ENCODE data around the gene RBM19.
"Not testable (repeated sequence)": the region's sequence is repeated elsewhere in the genome, so short reads cannot be mapped to it uniquely, and the experiment has no call there.

RBM19 gene
- 66.4 to 97.3 reads per million in 2 donors for total RNA-seq

- peak; percentile 90 for DNase-seq
These were observed at the start of gene RBM19 for GRCh38 chr12:113965951-113966797. TSS of gene RBM19 (minus strand) at chr12:113966325. CDS start at chr12:113966227, 98 bp downstream.

GRCh38 chr12:114015851-114016250 is 49.7 kb upstream of the RBM19 start:
- no peak for DNase-seq

GRCh38 chr12:114013575-114014345 is 47.6 kb upstream of the RBM19 start:
- no peak for DNase-seq

GRCh38 chr12:114012744-114013431 is 46.8 kb upstream of the RBM19 start:
- no peak for DNase-seq

- DNase-seq, result no peak
These were observed 45.6 kb upstream of the RBM19 start for GRCh38 chr12:114011711-114012110.

GRCh38 chr12:114006482-114007425 is 40.6 kb upstream of the RBM19 start:
- DNase-seq, result no peak

- DNase-seq, result no peak
These were observed 38.3 kb upstream of the RBM19 start for GRCh38 chr12:114004402-114004801.

- DNase-seq, result no peak
These were observed 37.2 kb upstream of the RBM19 start for GRCh38 chr12:114003286-114003685.

GRCh38 chr12:114001511-114002340 is 35.6 kb upstream of the RBM19 start:
- DNase-seq, result no peak

GRCh38 chr12:114000861-114001260 is 34.7 kb upstream of the RBM19 start:
- DNase-seq, result no peak

GRCh38 chr12:114000261-114000660 is 34.1 kb upstream of the RBM19 start:
- not testable (repeated sequence) for DNase-seq

GRCh38 chr12:113997365-113997764 is 31.2 kb upstream of the RBM19 start:
- no peak for DNase-seq

- DNase-seq, result no peak
These were observed 29.9 kb upstream of the RBM19 start for GRCh38 chr12:113996026-113996425.

- DNase-seq, result no peak
These were observed 27.9 kb upstream of the RBM19 start for GRCh38 chr12:113994051-113994450.

GRCh38 chr12:113992751-113993150 is 26.6 kb upstream of the RBM19 start:
- not testable (repeated sequence) for DNase-seq

- no peak for DNase-seq
These were observed 25.3 kb upstream of the RBM19 start for GRCh38 chr12:113991224-113992044.

- DNase-seq, result no peak
These were observed 24.4 kb upstream of the RBM19 start for GRCh38 chr12:113990250-113991223.

GRCh38 chr12:113988976-113989375 is 22.9 kb upstream of the RBM19 start:
- no peak for DNase-seq

- DNase-seq, result no peak
These were observed 21.9 kb upstream of the RBM19 start for GRCh38 chr12:113988064-113988451.

Data from activated gamma-delta T cell (primary cell).